Hindlimb muscle (tissue), 1 donor: ENCODE data around the gene THSD8. TPM values are rescaled to one million over a fixed set of nuclear protein-coding genes. Genes with fewer than 3 reads are reported as not detected.
"Not testable (repeated sequence)": the region's sequence is repeated elsewhere in the genome, so short reads cannot be mapped to it uniquely, and the experiment has no call there.

Experiments
- DNase-seq: peaks from one replicate; pipeline ENCODE4 v3.0.0-alpha.2; 2013
- polyA plus RNA-seq: library from polyadenylated mRNA; unstranded; fragments of 120-200 nt; gene quantifications from one replicate; pipeline ENCODE4 v1.2.1, GENCODE V29; 2013; ENCODE audit not compliant: insufficient read length

THSD8 gene
- polyA plus RNA-seq, 1 donor, result 2.2 TPM

DNA sequence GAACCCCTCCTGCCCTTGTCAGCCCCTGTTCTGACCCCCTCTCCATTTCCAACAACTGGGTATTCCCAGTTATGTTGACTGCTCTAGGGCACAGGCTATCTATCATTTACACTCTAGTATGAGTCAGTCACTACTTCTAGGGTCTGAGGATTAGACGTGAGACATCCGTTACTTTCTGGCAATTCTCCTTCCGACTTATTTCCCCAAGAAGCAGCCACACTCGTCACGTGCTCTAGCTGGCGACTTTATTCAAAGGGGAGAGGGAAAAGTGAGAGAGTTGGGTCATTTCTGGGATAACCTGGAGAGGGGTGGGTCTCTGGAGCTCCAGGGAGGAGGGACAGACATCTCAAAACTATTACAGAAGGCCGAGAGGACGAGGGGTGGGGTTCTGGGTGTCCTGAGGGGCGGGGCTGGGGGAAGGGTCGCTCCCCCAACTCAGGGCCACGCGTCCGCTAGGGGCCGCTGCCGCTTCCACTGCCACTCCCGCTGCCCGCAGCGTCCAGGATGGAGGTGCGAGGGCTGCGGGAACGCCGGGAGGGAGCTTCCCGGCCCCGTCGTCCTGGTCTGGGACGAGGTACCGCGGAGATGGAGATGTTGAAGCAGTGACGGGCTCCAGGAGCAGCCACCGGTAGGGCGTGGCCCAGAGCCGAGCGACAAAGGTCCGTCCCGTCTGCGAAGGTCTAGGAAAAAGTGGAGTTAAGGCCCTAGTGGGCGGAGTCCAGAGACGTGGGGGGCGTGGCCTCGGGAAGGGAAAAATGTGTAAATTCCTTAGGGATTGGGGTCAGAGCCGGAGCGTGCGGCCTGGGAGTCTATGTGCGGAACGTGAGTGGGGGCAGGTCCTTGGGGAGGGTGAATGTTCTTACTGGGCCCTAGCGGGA, 23.6 kb downstream of the THSD8 start:
- DNase-seq, result no peak

DNA sequence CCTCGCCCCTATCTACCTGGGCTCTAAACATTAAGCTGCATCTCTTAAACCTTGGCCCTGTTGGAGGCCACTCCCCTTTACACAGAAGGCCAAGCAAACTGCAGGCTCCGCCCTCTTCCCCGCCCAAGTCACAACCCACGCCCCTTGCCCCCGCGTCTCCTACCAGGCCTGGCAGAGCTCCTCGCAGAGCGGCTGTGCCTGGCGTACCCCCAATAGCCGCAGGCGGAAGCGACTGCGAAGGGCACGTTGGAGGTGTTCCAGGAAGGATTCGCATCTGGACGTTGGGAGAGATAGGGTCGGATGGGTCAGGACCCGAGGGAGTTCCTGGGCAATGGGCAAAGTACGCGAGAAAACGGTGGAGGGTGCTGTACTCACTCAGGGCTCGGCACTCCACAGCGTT, 26.6 kb downstream of the THSD8 start:
- no peak for DNase-seq

GRCh38 chr19:12833418-12833737, 31.5 kb downstream of the THSD8 start:
- DNase-seq, result no peak

DNA sequence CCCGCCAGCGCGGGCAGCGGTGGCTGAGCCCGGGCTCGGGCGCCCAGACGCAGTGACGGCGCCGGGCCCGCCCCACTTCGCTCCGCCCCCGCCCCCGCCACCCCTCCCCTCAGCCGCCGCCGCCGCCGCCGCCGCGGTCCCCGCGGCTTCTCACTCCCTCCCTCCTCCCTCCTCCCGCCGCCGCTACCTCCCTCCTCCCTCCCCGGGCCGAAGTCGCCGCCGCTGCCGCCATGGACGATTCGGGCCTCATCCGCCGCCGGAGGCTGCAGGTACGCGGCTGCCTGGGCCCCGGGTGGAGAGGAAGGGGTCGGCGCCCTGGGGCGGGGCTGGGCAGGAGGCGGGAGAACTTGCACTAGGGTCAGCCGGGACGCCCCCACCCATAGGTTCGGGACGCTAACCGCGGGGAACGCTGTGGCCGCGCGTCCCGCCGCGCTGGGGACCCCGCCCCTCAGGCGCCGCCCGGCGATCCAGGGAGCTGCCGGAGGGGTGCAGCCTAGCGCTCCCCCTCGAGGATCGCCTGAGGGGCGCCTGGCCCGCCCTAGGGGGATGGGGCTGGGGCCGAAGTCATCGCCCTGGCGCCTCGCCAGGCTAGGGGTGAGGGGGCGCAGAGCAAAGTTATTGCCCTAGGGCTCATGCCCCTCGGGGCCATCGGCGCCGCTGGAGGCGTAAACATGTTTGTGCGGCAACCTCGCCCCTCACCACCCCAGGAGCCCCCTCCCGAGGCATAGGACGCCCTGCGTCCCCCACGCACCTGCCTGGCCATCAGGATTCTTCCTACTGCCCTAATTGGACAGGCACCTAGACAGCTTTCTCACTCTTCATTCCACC, 32.1 kb downstream of the THSD8 start:
- DNase-seq, result no peak

GRCh38 chr19:12834566-12834943, 32.7 kb downstream of the THSD8 start, which contains the start of gene RTBDN:
Gene RTBDN, minus strand, starts transcription at chr19:12834579. Its CDS starts 4,600 bp downstream, at chr19:12829979.
- DNase-seq, result no peak

DNA sequence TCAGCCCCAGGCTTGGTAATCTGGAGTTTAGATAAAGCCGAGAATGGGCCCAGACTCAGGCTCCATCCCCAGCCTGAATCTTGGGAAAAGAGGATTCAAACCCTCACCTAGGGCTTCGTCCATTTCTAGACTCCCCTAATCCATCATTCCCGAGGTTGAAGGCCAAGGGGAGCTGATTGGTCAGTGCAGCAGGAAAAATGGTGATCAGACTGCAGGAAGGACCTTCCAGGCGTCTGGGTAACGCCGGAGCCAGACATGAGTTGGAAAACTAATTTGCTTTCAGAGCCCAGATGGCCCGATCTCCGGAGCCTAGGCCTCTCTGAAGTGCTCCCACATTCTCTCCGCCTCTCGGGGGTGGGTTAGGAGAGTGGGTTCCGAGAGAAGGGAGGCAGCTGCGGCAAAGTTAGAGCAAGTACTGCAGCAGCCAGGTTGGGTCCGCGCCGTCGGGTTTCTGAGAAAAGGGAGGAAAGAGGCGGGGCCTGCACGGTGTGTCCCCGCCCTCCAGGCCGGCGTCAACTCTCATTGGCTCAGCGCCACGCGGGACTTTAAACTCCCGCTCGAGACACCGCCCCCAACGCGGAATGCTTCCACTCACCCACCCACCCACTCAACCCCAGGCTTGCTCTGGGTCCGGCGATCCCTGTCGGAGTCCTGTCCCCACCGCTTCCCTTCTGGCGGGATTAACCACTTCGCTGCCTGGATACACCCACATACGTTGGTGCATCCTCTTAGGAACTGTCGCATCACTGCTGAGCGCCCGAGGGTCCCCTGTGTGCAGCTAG, 33.3 kb downstream of the THSD8 start:
- DNase-seq, result no peak

DNA sequence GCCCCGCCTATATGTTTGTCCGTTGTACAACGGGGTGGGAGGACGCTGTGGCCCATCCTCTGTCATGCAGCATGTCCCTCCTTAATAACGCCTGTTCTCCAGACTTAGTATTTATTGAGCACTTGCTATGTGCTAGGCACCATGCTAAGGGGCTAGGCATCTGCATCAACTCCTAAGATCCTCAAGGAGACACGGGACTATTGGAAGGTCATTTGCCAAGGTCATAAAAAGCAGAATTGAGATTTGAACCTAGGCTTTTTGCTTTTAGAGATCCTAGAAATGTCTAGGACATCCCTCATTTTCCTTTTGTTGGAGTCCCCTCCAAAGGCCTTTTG, 34.6 kb downstream of the THSD8 start:
- DNase-seq, result no peak

DNA sequence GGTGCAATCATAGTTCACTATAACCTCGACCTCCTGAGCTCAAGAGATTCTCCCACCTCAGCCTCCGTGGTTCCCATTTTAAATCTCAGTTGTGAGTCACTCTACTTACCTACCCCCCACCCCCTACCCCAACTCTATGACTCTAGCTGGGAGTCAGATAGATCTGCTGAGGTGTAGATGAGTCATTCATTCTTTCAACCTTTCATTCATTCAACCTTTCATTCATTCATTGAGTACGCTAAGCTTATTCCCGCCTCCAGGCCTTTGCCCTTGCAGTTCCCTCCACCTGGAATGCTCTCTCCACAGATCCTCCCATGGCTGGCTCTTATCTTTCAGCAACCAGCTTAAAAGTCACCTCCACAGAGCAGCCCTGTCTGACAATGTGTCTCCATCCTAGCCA, 35.4 kb downstream of the THSD8 start:
- no peak for DNase-seq

- no peak for DNase-seq
Observed at GRCh38 chr19:12838182-12838885, 36.5 kb downstream of the THSD8 start, which contains the start of gene MAST1. Gene MAST1, plus strand, starts transcription at chr19:12838515. Its CDS starts 58 bp downstream, at chr19:12838573.

DNA sequence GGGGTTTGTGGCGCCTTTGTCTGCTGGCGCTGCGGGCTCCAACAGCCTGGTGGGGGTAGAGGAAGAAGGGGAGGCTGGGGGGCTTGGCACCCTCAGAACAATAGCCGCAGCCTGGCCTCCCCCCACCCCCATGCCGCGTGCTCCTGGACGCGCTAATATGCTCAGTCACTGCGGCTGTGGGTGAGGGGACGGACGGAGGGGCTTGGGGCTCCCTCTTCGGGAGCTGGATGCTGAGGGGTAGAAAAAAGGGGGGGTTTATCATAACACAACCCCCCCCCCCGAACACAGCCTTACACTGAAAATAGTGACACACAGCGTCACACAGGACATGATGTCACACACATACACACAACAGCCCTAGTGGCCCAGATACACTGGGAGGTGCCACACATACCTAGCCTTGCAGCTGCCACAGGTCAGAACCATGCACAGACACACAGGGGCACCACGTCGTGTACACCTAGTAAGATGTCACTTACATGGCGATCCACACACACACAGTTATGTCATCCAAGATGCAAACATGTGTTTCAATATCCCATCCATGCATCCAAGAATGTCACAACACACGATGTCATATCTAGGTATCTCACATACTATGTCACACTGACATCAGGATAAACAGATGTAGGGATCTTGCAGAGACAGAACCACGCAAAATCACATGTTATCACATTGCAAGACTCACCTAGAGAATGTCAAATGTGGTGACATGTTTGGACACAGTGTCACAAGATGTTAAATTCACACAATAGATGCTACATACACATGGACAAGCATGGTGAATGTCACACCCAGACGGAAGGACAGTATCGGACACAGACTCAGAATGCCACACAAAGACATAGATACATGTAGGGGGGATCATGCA, 37.3 kb downstream of the THSD8 start:
- DNase-seq, result no peak

- no peak for DNase-seq
Observed at GRCh38 chr19:12840091-12841079, 38.5 kb downstream of the THSD8 start.

- no peak for DNase-seq
Observed at GRCh38 chr19:12841094-12841493, 39.2 kb downstream of the THSD8 start.

DNA sequence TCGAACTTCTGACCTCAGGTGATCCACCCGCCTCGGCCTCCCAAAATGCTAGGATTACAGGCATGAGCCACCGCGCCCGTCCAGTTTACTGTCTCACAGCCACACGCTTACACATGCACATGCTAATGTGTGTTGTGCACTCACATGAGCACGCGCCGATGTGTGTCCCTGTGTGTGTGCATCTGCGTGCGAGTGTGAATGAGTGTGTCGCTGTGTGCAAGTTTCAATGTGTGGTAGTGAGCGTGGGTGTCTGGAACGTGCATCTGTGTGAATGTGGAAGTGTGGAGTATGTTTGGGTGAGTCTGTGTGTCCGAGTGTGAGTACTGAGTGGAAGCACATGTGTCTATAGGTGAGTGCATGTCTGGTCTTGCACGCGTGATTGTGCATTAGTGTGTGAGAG, 40.6 kb downstream of the THSD8 start:
- no peak for DNase-seq

DNA sequence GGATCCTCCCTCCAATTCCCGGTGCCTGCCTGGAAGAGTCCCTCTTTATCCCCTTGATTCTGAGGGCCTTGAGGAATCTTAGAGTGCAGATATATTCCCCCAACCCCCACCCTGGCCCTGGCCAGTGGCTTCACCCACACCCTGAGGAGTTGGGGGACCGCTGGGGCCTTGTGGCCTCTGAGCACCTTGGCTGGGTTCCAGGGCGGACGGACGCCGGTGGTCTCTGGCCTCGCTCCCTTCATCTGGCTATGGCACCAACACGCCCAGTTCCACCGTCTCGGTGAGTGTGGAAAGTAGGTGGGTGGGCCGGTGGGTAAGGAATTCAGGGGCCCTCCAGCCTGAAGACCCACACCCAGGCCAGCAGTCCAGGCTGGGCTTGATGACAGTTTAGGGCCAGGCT, 41.5 kb downstream of the THSD8 start:
- no peak for DNase-seq

DNA sequence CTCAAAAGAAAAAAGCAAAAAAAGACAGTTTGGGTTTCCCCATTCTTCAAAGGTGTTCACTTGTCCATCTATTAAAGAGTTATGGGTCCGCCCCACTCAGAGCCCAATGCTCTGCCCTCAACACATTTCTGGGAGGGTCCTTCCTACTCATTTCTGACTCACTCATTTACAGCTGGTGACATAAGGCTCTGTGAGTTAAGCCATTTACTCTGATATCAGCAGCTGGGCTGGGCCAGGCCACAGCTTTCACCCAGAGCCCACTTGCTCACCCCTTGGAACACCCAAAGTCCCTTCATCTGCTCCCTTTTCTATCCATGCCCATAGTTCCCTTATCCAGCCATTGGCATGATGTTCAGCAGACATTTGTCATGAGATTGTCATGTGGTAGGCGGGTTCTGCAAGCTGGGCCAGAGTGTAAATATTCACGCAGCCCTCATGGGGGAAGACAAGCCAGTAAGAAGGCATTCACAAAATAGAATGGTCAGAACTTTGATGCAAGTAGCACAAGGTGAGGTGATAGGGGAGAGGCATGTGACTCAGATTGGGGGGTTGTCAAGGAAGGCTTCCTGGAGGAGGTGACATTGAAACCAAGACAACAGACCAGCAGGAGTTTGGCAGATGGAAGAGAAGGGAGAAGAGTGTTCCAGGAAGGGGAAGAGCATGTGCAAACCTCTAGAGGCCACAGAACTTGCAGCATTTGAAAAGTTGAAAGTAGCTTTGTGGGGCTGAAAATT, 42.3 kb downstream of the THSD8 start:
- DNase-seq, result no peak

GRCh38 chr19:12846613-12847012, 44.7 kb downstream of the THSD8 start:
- DNase-seq, result not testable (repeated sequence)

GRCh38 chr19:12847159-12848139, 45.6 kb downstream of the THSD8 start:
- peak; percentile 87 for DNase-seq
